ENCODE measurements around the gene FNDC5. TPM values are rescaled to one million over a fixed set of nuclear protein-coding genes. Genes with fewer than 3 reads are reported as not detected.

The FNDC5 gene
- total and polyA plus RNA-seq, 4 donors = 44.9 to 82.0 (median 70.7) TPM

GRCh38 chr1:32859915-32860314 lies 10.8 kb downstream of the FNDC5 start:
- no peak for DNase-seq (ENCODE audit: low read depth in 4 of 6, low spot score in 6 of 6)

GRCh38 chr1:32858791-32859190 lies 11.9 kb downstream of the FNDC5 start:
- whole genome bisulfite sequencing (ENCODE audit: insufficient coverage) = 84% methylated on average over 4 of the region's 7 CpGs
- peaks cover 11% of the 10 kb centered on the region for H3K4me1 ChIP-seq (ENCODE audit: control insufficient read depth, insufficient read depth, low read length)

More at GRCh38 chr1:32859915-32860314, 10.8 kb downstream of the FNDC5 start:
- Histone ChIP-seq H3K4me1 (ENCODE audit: control insufficient read depth, insufficient read depth, low read length) (peaks cover 12% of the 10 kb centered on the region), H3K27ac (ENCODE audit: low read depth, low read length) (no peak overlapping the region), H3K27me3 (ENCODE audit: control insufficient read depth, insufficient read depth, low read length) (no peaks in the 10 kb centered on the region), H3K9me3 (ENCODE audit: control insufficient read depth, insufficient read depth, low read length) (no peaks in the 10 kb centered on the region), H3K36me3 (ENCODE audit: control insufficient read depth, insufficient read depth, low read length) (peaks cover 23% of the 10 kb centered on the region), H3K4me3 (ENCODE audit: low read depth, low read length) (no peak overlapping the region)
- 100% methylated on average over 1 of the region's 2 CpGs for WGBS (ENCODE audit: insufficient coverage)

GRCh38 chr1:32858136-32858535 lies 12.6 kb downstream of the FNDC5 start:
- WGBS (ENCODE audit: insufficient coverage) = no CpG with 5 or more reads among the region's 2 CpGs
- Histone ChIP-seq H3K4me3 (ENCODE audit: low read depth, low read length) (no peak overlapping the region), H3K36me3 (ENCODE audit: control insufficient read depth, insufficient read depth, low read length) (peaks cover 19% of the 10 kb centered on the region), H3K27me3 (ENCODE audit: control insufficient read depth, insufficient read depth, low read length) (no peaks in the 10 kb centered on the region), H3K4me1 (ENCODE audit: control insufficient read depth, insufficient read depth, low read length) (peaks cover 4% of the 10 kb centered on the region), H3K27ac (ENCODE audit: low read depth, low read length) (no peak overlapping the region), H3K9me3 (ENCODE audit: control insufficient read depth, insufficient read depth, low read length) (no peaks in the 10 kb centered on the region)
- peak in 1 of 6 donors; percentile 55 for DNase-seq (ENCODE audit: low read depth in 4 of 6, low spot score in 6 of 6)

More at GRCh38 chr1:32858791-32859190, 11.9 kb downstream of the FNDC5 start:
- H3K36me3 ChIP-seq (ENCODE audit: control insufficient read depth, insufficient read depth, low read length) = peaks cover 17% of the 10 kb centered on the region
- H3K9me3 ChIP-seq (ENCODE audit: control insufficient read depth, insufficient read depth, low read length) = no peaks in the 10 kb centered on the region
- no peaks in the 10 kb centered on the region for H3K27me3 ChIP-seq (ENCODE audit: control insufficient read depth, insufficient read depth, low read length)
- no peak for DNase-seq (ENCODE audit: low read depth in 4 of 6, low spot score in 6 of 6)
- no peak overlapping the region for H3K4me3 ChIP-seq (ENCODE audit: low read depth, low read length)
- no peak overlapping the region for H3K27ac ChIP-seq (ENCODE audit: low read depth, low read length)

- DNase-seq (ENCODE audit: low read depth in 4 of 6, low spot score in 6 of 6) = no peak
- no peak overlapping the region for H3K27ac ChIP-seq (ENCODE audit: low read depth, low read length)
- no peaks in the 10 kb centered on the region for H3K27me3 ChIP-seq (ENCODE audit: control insufficient read depth, insufficient read depth, low read length)
- 94% methylated on average over 8 of the region's 13 CpGs for WGBS (ENCODE audit: insufficient coverage)
- H3K4me1 ChIP-seq (ENCODE audit: control insufficient read depth, insufficient read depth, low read length) = no peaks in the 10 kb centered on the region
- no peak overlapping the region for H3K4me3 ChIP-seq (ENCODE audit: low read depth, low read length)
- peaks cover 16% of the 10 kb centered on the region for H3K36me3 ChIP-seq (ENCODE audit: control insufficient read depth, insufficient read depth, low read length)
- H3K9me3 ChIP-seq (ENCODE audit: control insufficient read depth, insufficient read depth, low read length) = no peaks in the 10 kb centered on the region
Observed at GRCh38 chr1:32855861-32856617, 14.7 kb downstream of the FNDC5 start.

GRCh38 chr1:32848354-32849063 lies 22.2 kb downstream of the FNDC5 start:
- WGBS (ENCODE audit: insufficient coverage) = no CpG with 5 or more reads among the region's 2 CpGs
- no peaks in the 10 kb centered on the region for H3K9me3 ChIP-seq (ENCODE audit: control insufficient read depth, insufficient read depth, low read length)
- no peak for DNase-seq (ENCODE audit: low read depth in 4 of 6, low spot score in 6 of 6)
- no peaks in the 10 kb centered on the region for H3K27me3 ChIP-seq (ENCODE audit: control insufficient read depth, insufficient read depth, low read length)
- H3K36me3 ChIP-seq (ENCODE audit: control insufficient read depth, insufficient read depth, low read length) = peaks cover 34% of the 10 kb centered on the region
- H3K4me3 ChIP-seq (ENCODE audit: low read depth, low read length) = no peak overlapping the region
- H3K27ac ChIP-seq (ENCODE audit: low read depth, low read length) = no peak overlapping the region
- H3K4me1 ChIP-seq (ENCODE audit: control insufficient read depth, insufficient read depth, low read length) = no peaks in the 10 kb centered on the region

GRCh38 chr1:32831878-32832277 lies 38.8 kb downstream of the FNDC5 start:
- no peaks in the 10 kb centered on the region for H3K9me3 ChIP-seq (ENCODE audit: control insufficient read depth, insufficient read depth, low read length)
- peaks cover 24% of the 10 kb centered on the region for H3K36me3 ChIP-seq (ENCODE audit: control insufficient read depth, insufficient read depth, low read length)
- H3K4me3 ChIP-seq (ENCODE audit: low read depth, low read length) = no peak overlapping the region
- H3K27ac ChIP-seq (ENCODE audit: low read depth, low read length) = no peak overlapping the region
- no peaks in the 10 kb centered on the region for H3K27me3 ChIP-seq (ENCODE audit: control insufficient read depth, insufficient read depth, low read length)
- no peak for DNase-seq (ENCODE audit: low read depth in 4 of 6, low spot score in 6 of 6)
- no peaks in the 10 kb centered on the region for H3K4me1 ChIP-seq (ENCODE audit: control insufficient read depth, insufficient read depth, low read length)
- no CpG with 5 or more reads among the region's 1 CpG for WGBS (ENCODE audit: insufficient coverage)

GRCh38 chr1:32830092-32830852 lies 40.4 kb downstream of the FNDC5 start:
- no CpG with 5 or more reads among the region's 6 CpGs for WGBS (ENCODE audit: insufficient coverage)
- H3K36me3 ChIP-seq (ENCODE audit: control insufficient read depth, insufficient read depth, low read length) = peaks cover 21% of the 10 kb centered on the region

GRCh38 chr1:32828341-32828740 lies 42.4 kb downstream of the FNDC5 start:
- no peaks in the 10 kb centered on the region for H3K27me3 ChIP-seq (ENCODE audit: control insufficient read depth, insufficient read depth, low read length)
- no peaks in the 10 kb centered on the region for H3K9me3 ChIP-seq (ENCODE audit: control insufficient read depth, insufficient read depth, low read length)
- H3K36me3 ChIP-seq (ENCODE audit: control insufficient read depth, insufficient read depth, low read length) = peaks cover 19% of the 10 kb centered on the region
- no CpG with 5 or more reads among the region's 7 CpGs for WGBS (ENCODE audit: insufficient coverage)
- no peak overlapping the region for H3K27ac ChIP-seq (ENCODE audit: low read depth, low read length)
- no peak overlapping the region for H3K4me3 ChIP-seq (ENCODE audit: low read depth, low read length)
- H3K4me1 ChIP-seq (ENCODE audit: control insufficient read depth, insufficient read depth, low read length) = no peaks in the 10 kb centered on the region
- peak in 3 of 6 donors; percentile 7 to 81 (median 73) for DNase-seq (ENCODE audit: low read depth in 4 of 6, low spot score in 6 of 6)

More at GRCh38 chr1:32830092-32830852, 40.4 kb downstream of the FNDC5 start:
- no peaks in the 10 kb centered on the region for H3K9me3 ChIP-seq (ENCODE audit: control insufficient read depth, insufficient read depth, low read length)
- no peaks in the 10 kb centered on the region for H3K4me1 ChIP-seq (ENCODE audit: control insufficient read depth, insufficient read depth, low read length)
- no peak overlapping the region for H3K4me3 ChIP-seq (ENCODE audit: low read depth, low read length)
- no peaks in the 10 kb centered on the region for H3K27me3 ChIP-seq (ENCODE audit: control insufficient read depth, insufficient read depth, low read length)
- peak in 1 of 6 donors; percentile 5 for DNase-seq (ENCODE audit: low read depth in 4 of 6, low spot score in 6 of 6)
- no peak overlapping the region for H3K27ac ChIP-seq (ENCODE audit: low read depth, low read length)

GRCh38 chr1:32825181-32825580 lies 45.5 kb downstream of the FNDC5 start:
- Histone ChIP-seq H3K9me3 (ENCODE audit: control insufficient read depth, insufficient read depth, low read length) (no peaks in the 10 kb centered on the region), H3K27me3 (ENCODE audit: control insufficient read depth, insufficient read depth, low read length) (no peaks in the 10 kb centered on the region), H3K36me3 (ENCODE audit: control insufficient read depth, insufficient read depth, low read length) (peaks cover 11% of the 10 kb centered on the region), H3K27ac (ENCODE audit: low read depth, low read length) (no peak overlapping the region), H3K4me3 (ENCODE audit: low read depth, low read length) (no peak overlapping the region), H3K4me1 (ENCODE audit: control insufficient read depth, insufficient read depth, low read length) (no peaks in the 10 kb centered on the region)
- WGBS (ENCODE audit: insufficient coverage) = no CpG with 5 or more reads among the region's 3 CpGs
- no peak for DNase-seq (ENCODE audit: low read depth in 4 of 6, low spot score in 6 of 6)
